PC-3 (cell line): ENCODE data around the gene TAGLN2. TPM values are rescaled to one million over a fixed set of nuclear protein-coding genes. Genes with fewer than 3 reads are reported as not detected.
A peak's percentile ranks its signal among the peaks of the same experiment; 100 is the strongest.
"Not testable (repeated sequence)": the region's sequence is repeated elsewhere in the genome, so short reads cannot be mapped to it uniquely, and the experiment has no call there.

ENCODE experiments used
- ATAC-seq: fragments of 200-7000 bp; cut with Tn5 transposase; 2 replicates; pipeline ENCODE4 v1.9.1; 2020; ENCODE audit warnings: mild to moderate bottlenecking, moderate library complexity
- BruUV-seq: library from RNA; stranded (reverse); fragments of 400-500 nt; replicated peaks from 2 replicates; lab custom pipeline; 2021; lab: Mats Ljungman, UMichigan
- CTCF ChIA-PET: fragments of 300-600 bp; sonication (Branson Sonifier 250); formaldehyde crosslinking; loops from one replicate; lab custom pipeline; 2022; ENCODE audit warnings: antibody characterized with exemption; lab: Charles Lee
- POLR2A ChIA-PET: fragments of 300-600 bp; sonication (Branson Sonifier 250); formaldehyde crosslinking; loops from one replicate; lab custom pipeline; 2022; ENCODE audit warnings: antibody characterized with exemption; ENCODE audit not compliant: unreplicated experiment; lab: Charles Lee
- DNase-seq: peaks from one replicate; pipeline ENCODE4 v3.0.0-alpha.2; 2015
- H2AFZ ChIP-seq: fragments of 300-600 bp; sonication (generic); 2 replicates; pipeline ENCODE4 v1.6.0; 2016; ENCODE audit warnings: antibody characterized with exemption, low read length
- H3F3A ChIP-seq: fragments of 300-600 bp; sonication (generic); one replicate; pipeline ENCODE4 v1.6.0; 2017; ENCODE audit warnings: antibody characterized with exemption, low read length, control low read depth, mild to moderate bottlenecking; ENCODE audit not compliant: unreplicated experiment
- H3K27ac ChIP-seq: fragments of 300-600 bp; sonication (generic); 2 replicates; pipeline ENCODE4 v1.5.1; 2016; ENCODE audit warnings: mild to moderate bottlenecking, low read length
- H3K27me3 ChIP-seq: fragments of 300-600 bp; sonication (generic); 2 replicates; pipeline ENCODE4 v1.6.1; 2016; ENCODE audit warnings: low read length, mixed read lengths
- H3K36me3 ChIP-seq: fragments of 300-600 bp; sonication (generic); 2 replicates; pipeline ENCODE4 v1.6.1; 2016; ENCODE audit warnings: low read depth, mixed run types, low read length, mixed read lengths
- H3K4me1 ChIP-seq: fragments of 300-600 bp; sonication (generic); 2 replicates; pipeline ENCODE4 v1.5.1; 2016; ENCODE audit warnings: low read length; ENCODE audit not compliant: insufficient read depth
- H3K4me2 ChIP-seq: fragments of 300-600 bp; sonication (generic); 2 replicates; pipeline ENCODE4 v1.6.0; 2016; ENCODE audit warnings: low read length
- H3K4me3 ChIP-seq: fragments of 300-600 bp; sonication (generic); 2 replicates; pipeline ENCODE4 v1.5.1; 2016; ENCODE audit warnings: mild to moderate bottlenecking, low read length, mixed read lengths
- H3K79me2 ChIP-seq: fragments of 300-600 bp; sonication (generic); 2 replicates; pipeline ENCODE4 v1.6.1; 2017; ENCODE audit warnings: low read length, mixed read lengths
- H3K9ac ChIP-seq: fragments of 300-600 bp; sonication (generic); 2 replicates; pipeline ENCODE4 v1.6.0; 2016; ENCODE audit warnings: mild to moderate bottlenecking, low read length
- H3K9me2 ChIP-seq: fragments of 300-600 bp; sonication (generic); replicated peaks from 2 replicates; pipeline ENCODE4 v1.6.1; 2016; ENCODE audit warnings: mixed run types, low read length, mixed read lengths
- H3K9me3 ChIP-seq: fragments of 300-600 bp; sonication (generic); 2 replicates; pipeline ENCODE4 v1.6.1; 2016; ENCODE audit warnings: low read length, mixed read lengths
- H4K20me1 ChIP-seq: fragments of 300-600 bp; sonication (generic); 2 replicates; pipeline ENCODE4 v1.6.1; 2016; ENCODE audit warnings: low read length, mixed read lengths
- CTCF ChIP-seq: fragments of 300-600 bp; sonication (generic); conservative IDR thresholded peaks from 2 replicates; pipeline ENCODE4 v1.5.1; 2017; ENCODE audit warnings: antibody characterized with exemption, low read depth, mild to moderate bottlenecking, low read length
- EZH2 ChIP-seq: fragments of 300-600 bp; sonication (generic); IDR thresholded peaks from one replicate; pipeline ENCODE4 v1.6.1; 2017; ENCODE audit warnings: antibody characterized with exemption, mild to moderate bottlenecking, low read length; ENCODE audit not compliant: unreplicated experiment
- EZH2phosphoT487 ChIP-seq: fragments of 300-600 bp; sonication (generic); IDR thresholded peaks from 2 replicates; pipeline ENCODE4 v1.6.1; 2018; ENCODE audit warnings: mild to moderate bottlenecking, antibody characterized with exemption, low read length, borderline replicate concordance
- intact Hi-C: fragments of 100-400 bp; cut with micrococcal nuclease; formaldehyde crosslinking; loops from 2 replicates; pipeline ENCODE4 v1.9.0; 2023
- total RNA-seq: library from RNA; depleted of rRNA; stranded (reverse); fragments of >200 nt; gene quantifications from 2 replicates; pipeline ENCODE4 v1.2.3, GENCODE V29; 2014

Gene TAGLN2
- total RNA-seq, 1 experiment from 2014 or later = 1,584 TPM

- 0 out of 2 replicates have a peak, but pooled peaks cover 5% of the 10 kb centered on the region for H3K79me2 ChIP-seq
- CTCF ChIA-PET = no interaction called here
- H3K4me2 ChIP-seq = no peak overlapping the region; the same call in 1 of the 2 replicates
- H3K27me3 ChIP-seq = no peaks in the 10 kb centered on the region
- no peaks in the 10 kb centered on the region for H4K20me1 ChIP-seq
- H2AFZ ChIP-seq = no peak overlapping the region
- H3K27ac ChIP-seq = no peak overlapping the region
- no peaks in the 10 kb centered on the region for H3K9me3 ChIP-seq
- ATAC-seq = no peak
- H3K9me2 ChIP-seq = no peaks in the 10 kb centered on the region
- POLR2A ChIA-PET = interaction anchor here (0.6 kb wide), 1 partner anchor 10 kb away, joined by 3 read pairs; no protein-coding TSS in a partner anchor
- H3K4me1 ChIP-seq = peaks cover 32% of the 10 kb centered on the region
- H3K36me3 ChIP-seq = no peaks in the 10 kb centered on the region
- H3K4me3 ChIP-seq = no peak overlapping the region
- BruUV-seq = no TSS peak
- no peaks in the 10 kb centered on the region for H3F3A ChIP-seq
- DNase-seq = peak; percentile 41
- no peak overlapping the region for H3K9ac ChIP-seq
- TF ChIP-seq CTCF = no peak
- TF ChIP-seq EZH2phosphoT487 = no peak
- TF ChIP-seq EZH2 = no peak
- intact Hi-C loops = no loop called here
Measured at GRCh38 chr1:159906960-159907359, 18.3 kb downstream of the TAGLN2 start.

DNA sequence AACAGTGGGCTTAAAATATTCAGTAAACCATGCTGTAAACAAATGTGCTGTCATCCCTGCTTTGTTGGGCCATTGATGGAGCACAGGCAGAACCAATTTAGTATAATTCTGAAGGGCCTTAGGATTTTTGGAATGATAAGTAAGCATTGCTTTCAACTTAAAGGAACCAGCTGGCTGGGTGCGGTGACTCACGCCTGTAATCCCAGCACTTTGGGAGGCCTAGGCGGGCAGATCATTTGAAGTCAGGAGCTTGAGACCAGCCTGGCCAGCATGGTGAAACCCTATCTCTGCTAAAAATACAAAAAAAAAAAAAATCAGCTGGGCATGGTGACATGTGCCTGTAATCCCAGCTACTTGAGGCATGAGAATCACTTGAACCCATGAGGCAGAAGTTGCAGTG, 21.3 kb downstream of the TAGLN2 start:
- H3K9ac ChIP-seq = not testable (repeated sequence)

GRCh38 chr1:159902541-159902940, 22.8 kb downstream of the TAGLN2 start:
- Histone ChIP-seq H3K9ac (no peak overlapping the region), H3K27ac (no peak overlapping the region), H3K79me2 (no peaks in the 10 kb centered on the region), H2AFZ (no peak overlapping the region), H3F3A (no peaks in the 10 kb centered on the region), H3K4me3 (no peak overlapping the region), H3K9me3 (no peaks in the 10 kb centered on the region), H3K27me3 (no peaks in the 10 kb centered on the region), H3K4me2 (no peak overlapping the region), H3K4me1 (peaks cover 27% of the 10 kb centered on the region), H4K20me1 (no peaks in the 10 kb centered on the region), H3K36me3 (no peaks in the 10 kb centered on the region), H3K9me2 (no peaks in the 10 kb centered on the region)
- no peak for ATAC-seq
- TF ChIP-seq EZH2 = no peak
- TF ChIP-seq EZH2phosphoT487 = no peak
- TF ChIP-seq CTCF = no peak
- POLR2A ChIA-PET = no interaction called here
- intact Hi-C loops = no loop called here
- CTCF ChIA-PET = interaction anchor here (0.7 kb wide), 1 partner anchor 99 kb away, joined by 5 read pairs; no protein-coding TSS in a partner anchor
- no TSS peak for BruUV-seq
- DNase-seq = no peak

More for the DNA sequence above, 21.3 kb downstream of the TAGLN2 start:
- H3K36me3 ChIP-seq, CTCF ChIA-PET, H4K20me1 ChIP-seq, ATAC-seq, H3K4me3 ChIP-seq, intact Hi-C loops, H3F3A ChIP-seq, H3K4me2 ChIP-seq, H3K79me2 ChIP-seq, H3K9me3 ChIP-seq, DNase-seq, H3K27ac ChIP-seq, POLR2A ChIA-PET, H3K9me2 ChIP-seq, H3K27me3 ChIP-seq, BruUV-seq, H2AFZ ChIP-seq: not testable (repeated sequence)
- H3K4me1 ChIP-seq = peaks cover 27% of the 10 kb centered on the region
